Astrocyte of the spinal cord (primary cell): ENCODE results near the gene IFNG.
A peak's percentile ranks its signal among the peaks of the same experiment; 100 is the strongest.
"Not testable (repeated sequence)": the region's sequence is repeated elsewhere in the genome, so short reads cannot be mapped to it uniquely, and the experiment has no call there.

Experiments
- DNase-seq: peaks from one replicate; pipeline ENCODE4 v3.0.0; 2011; ENCODE audit warnings: low read depth, low spot score
- H3K4me3 ChIP-seq: 2 replicates; pipeline ENCODE4 v1.5.1; 2011; ENCODE audit warnings: low read depth, mild to moderate bottlenecking, low read length, moderate library complexity
- CTCF ChIP-seq: IDR thresholded peaks from 2 replicates; pipeline ENCODE4 v1.5.1; 2012; ENCODE audit warnings: low read depth, mild to moderate bottlenecking, low read length, inconsistent platforms
- in situ Hi-C: cut with HindIII; loops from 2 replicates; pipeline ENCODE4 v1.10.0; 2017; ENCODE audit warnings: low sequenced_read_pairs

The IFNG gene

GRCh38 chr12:68159681-68160304 is at the start of gene IFNG:
Gene IFNG, minus strand, starts transcription at chr12:68159740. Its CDS starts 125 bp downstream, at chr12:68159615.
- H3K4me3 ChIP-seq, result no peak within 1 kb of the TSS
- DNase-seq, result no peak
- no peak for TF ChIP-seq CTCF
- in situ Hi-C loops, result no loop called here

- H3K4me3 ChIP-seq, DNase-seq, in situ Hi-C loops: not testable (repeated sequence)
Observed at GRCh38 chr12:68209048-68209728, 49.6 kb upstream of the IFNG start.

GRCh38 chr12:68207276-68207675 is 47.7 kb upstream of the IFNG start:
- TF ChIP-seq CTCF, result no peak
- in situ Hi-C loops, result no loop called here
- no peak overlapping the region for H3K4me3 ChIP-seq
- DNase-seq, result no peak

GRCh38 chr12:68206446-68206845 is 46.9 kb upstream of the IFNG start:
- TF ChIP-seq CTCF, result no peak
- in situ Hi-C loops, result no loop called here
- no peak for DNase-seq
- H3K4me3 ChIP-seq, result no peak overlapping the region

- DNase-seq, result no peak
- H3K4me3 ChIP-seq, result no peak overlapping the region
- in situ Hi-C loops, result no loop called here
- TF ChIP-seq CTCF, result no peak
Observed at GRCh38 chr12:68203460-68203875, 43.9 kb upstream of the IFNG start.

- TF ChIP-seq CTCF, result no peak
- peak; percentile 16 for DNase-seq
- no peak overlapping the region for H3K4me3 ChIP-seq
- in situ Hi-C loops, result no loop called here
Observed at GRCh38 chr12:68200854-68201253, 41.3 kb upstream of the IFNG start.

- DNase-seq, result no peak
- TF ChIP-seq CTCF, result no peak
- in situ Hi-C loops, result no loop called here
- no peak overlapping the region for H3K4me3 ChIP-seq
Observed at GRCh38 chr12:68199127-68199526, 39.6 kb upstream of the IFNG start.
